Suprapubic skin (tissue), 4 donors: ENCODE data around the gene SPART.

Experiments
- EP300 ChIP-seq: sonication (generic); formaldehyde crosslinking; IDR thresholded peaks from one replicate; pipeline ENCODE4 v1.6.1; 2017; ENCODE audit warnings: antibody characterized with exemption
- POLR2A ChIP-seq, 2 donors: fragments of 450-650 bp; IDR thresholded peaks; one replicate each; pipeline ENCODE4 v1.6.1; 2017; ENCODE audit warnings: antibody characterized with exemption in 2 of 2, mild to moderate bottlenecking in 2 of 2, moderate library complexity in 2 of 2
- POLR2AphosphoS5 ChIP-seq, 3 donors: sonication (generic); formaldehyde crosslinking; IDR thresholded peaks; one replicate each; pipeline ENCODE4 v1.6.1; 2017; ENCODE audit warnings: antibody characterized with exemption in 3 of 3
- TF ChIP-seq, protein P1 (sequence below), 2 donors: fragments of 200-600 bp in 1 of 2; fragments of 450-650 bp in 1 of 2; sonication (generic) in 1 of 2; IDR thresholded peaks; one replicate each; pipeline ENCODE4 v1.5.1; 2016 to 2019; ENCODE audit warnings: antibody characterized with exemption in 2 of 2, mild to moderate bottlenecking in 1 of 2, moderate library complexity in 1 of 2

DNA sequence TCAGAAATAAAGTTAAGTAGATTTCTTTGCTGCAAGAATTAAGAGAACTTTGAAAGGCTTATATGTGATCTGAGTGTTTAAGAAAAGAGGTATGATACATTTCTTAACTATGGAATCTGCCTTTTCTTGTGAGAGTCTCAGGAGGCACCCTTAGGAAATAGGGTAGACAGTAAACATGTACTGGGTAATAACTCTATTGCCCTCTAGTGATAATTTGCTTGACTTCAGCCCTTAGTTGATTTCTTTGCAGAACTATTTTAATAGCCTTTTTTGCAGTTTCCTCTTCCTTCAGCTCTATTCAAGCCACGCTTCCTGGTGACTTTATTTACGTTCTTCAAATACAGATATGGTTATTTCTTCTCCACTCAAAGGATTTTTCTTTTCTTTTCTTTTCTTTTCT, 49.1 kb upstream of the SPART start:
- TF ChIP-seq, protein P1, sequence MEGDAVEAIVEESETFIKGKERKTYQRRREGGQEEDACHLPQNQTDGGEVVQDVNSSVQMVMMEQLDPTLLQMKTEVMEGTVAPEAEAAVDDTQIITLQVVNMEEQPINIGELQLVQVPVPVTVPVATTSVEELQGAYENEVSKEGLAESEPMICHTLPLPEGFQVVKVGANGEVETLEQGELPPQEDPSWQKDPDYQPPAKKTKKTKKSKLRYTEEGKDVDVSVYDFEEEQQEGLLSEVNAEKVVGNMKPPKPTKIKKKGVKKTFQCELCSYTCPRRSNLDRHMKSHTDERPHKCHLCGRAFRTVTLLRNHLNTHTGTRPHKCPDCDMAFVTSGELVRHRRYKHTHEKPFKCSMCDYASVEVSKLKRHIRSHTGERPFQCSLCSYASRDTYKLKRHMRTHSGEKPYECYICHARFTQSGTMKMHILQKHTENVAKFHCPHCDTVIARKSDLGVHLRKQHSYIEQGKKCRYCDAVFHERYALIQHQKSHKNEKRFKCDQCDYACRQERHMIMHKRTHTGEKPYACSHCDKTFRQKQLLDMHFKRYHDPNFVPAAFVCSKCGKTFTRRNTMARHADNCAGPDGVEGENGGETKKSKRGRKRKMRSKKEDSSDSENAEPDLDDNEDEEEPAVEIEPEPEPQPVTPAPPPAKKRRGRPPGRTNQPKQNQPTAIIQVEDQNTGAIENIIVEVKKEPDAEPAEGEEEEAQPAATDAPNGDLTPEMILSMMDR (IDR thresholded peaks at IDR 0.05) = peak; percentile 8 to 16
- no peak for TF ChIP-seq EP300
- TF ChIP-seq POLR2AphosphoS5 (IDR thresholded peaks at IDR 0.05) = no peak
- no peak for TF ChIP-seq POLR2A (IDR thresholded peaks at IDR 0.05)
